Fibroblast of skin of scalp (primary cell): Measurements from ENCODE around the gene DOCK11.

Experiments used
- DNase-seq: peaks from one replicate; pipeline ENCODE4 v3.0.0-alpha.2; 2013

DOCK11 gene

DNA sequence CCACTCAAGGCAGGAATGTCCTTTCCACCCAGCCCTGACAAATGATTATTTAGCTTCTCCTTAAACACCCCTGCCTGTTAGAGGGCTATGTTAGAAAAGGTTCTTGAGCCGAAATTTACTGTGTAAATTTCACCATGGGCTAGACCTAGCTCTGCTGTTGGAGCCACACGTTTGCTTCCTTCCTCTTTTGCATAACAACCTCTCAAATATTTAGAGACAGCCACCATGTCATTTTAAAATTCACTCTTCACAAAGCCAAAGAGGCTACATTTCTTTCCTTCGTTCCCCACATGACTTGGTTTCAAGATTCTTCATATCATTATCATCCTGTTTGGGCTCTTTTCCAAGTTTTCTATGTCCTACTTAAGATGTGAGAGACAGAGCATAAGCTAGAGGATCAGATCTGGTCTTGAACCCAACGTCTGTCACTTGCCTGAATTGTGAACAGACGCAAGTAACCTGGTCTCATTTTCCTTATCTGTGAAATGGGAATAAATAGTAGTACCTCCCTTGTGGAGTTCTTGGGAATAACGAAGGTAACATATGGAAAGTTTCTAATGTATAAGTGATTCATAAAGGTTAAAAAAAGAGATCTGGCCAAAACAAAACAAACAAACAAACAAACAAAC is 6.7 kb downstream of the DOCK11 start:
- no peak for DNase-seq

- DNase-seq, result no peak
These were observed 7.8 kb downstream of the DOCK11 start for GRCh38 chrX:118503260-118504041.

- DNase-seq, result no peak
These were observed 9.0 kb downstream of the DOCK11 start for GRCh38 chrX:118504581-118504980.

- no peak for DNase-seq
These were observed 11.3 kb downstream of the DOCK11 start for GRCh38 chrX:118506805-118507480.

DNA sequence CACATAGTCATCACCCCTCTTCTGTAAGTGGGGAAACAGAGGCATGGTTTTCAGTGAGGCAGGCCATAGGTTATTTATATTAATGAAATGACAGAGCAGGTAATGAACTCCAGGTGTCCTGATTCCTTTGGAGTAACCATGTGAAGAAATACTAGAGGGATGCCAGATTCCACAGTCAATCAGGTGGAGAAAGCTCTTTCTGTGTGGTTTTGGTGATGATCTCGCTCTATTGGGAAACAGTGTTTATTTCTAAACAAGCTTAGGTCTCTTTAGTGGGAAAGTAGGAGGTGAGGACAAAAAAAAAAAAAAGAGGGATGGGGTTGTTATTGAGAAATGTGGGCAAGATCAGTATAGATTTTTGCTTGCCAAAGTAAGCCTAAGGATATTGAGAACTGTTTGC is 12.2 kb downstream of the DOCK11 start:
- DNase-seq, result no peak

DNA sequence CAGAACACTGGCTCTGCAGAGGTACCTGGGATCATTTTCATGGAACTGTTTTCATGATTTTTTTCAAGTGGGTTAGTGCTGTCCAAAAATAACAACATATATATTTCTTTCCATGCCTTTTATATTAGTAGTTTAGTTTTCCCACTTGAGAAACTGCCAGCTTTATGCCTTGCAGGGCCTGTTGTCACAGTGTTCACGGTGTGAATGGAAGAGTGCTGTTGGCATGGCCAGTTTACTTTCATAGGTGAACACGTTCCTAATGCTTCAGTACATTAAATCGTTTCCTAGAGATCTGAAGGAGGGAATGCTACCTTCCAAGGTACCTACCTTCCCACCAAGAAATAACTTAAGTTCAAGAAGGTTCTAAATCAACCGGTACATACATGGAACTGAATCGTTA is 12.6 kb downstream of the DOCK11 start:
- DNase-seq, result no peak

- DNase-seq, result no peak
These were observed 13.0 kb downstream of the DOCK11 start for GRCh38 chrX:118508635-118509034.

GRCh38 chrX:118510111-118510510 is 14.5 kb downstream of the DOCK11 start:
- DNase-seq, result no peak

- peak; percentile 45 for DNase-seq
These were observed 17.7 kb downstream of the DOCK11 start for GRCh38 chrX:118513120-118513898.

DNA sequence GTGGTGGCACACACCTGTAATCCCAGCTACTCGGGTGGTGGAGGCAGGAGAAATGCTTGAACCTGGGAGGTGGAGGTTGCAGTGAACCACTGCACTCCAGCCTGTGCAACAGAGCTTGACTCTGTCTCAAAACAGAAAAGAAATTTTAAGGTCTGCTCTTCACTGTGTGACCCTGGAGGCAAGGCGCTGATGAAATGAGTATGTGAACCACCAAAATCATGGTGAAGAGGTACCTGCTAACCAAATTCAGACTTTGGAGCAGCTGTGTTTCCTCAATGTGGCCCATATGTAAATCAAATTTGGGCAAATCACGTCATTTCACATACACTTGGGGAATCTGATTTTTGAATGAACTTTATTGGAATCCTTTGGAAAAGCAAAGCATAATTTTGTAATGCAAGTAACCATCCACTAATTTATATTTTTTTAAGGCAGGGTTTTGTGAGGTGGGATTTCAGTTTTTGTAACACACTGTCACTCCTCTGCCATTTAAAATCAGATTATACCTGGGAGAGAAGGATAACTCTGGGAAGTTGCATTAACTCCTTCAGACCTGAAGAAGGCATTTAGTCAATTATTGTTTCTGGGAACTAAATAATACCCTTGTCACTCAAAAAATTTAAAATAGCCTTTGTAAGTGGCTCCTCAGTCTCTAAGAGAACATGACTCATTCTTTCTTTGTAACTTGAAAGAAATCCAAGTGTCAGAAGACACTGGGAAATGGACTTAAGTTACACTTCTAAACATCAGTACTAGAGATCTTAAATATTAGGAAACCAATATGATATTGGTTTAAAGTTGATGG is 24.0 kb downstream of the DOCK11 start:
- peak; percentile 67 for DNase-seq

GRCh38 chrX:118520216-118521206 is 24.9 kb downstream of the DOCK11 start:
- peak; percentile 85 for DNase-seq

DNA sequence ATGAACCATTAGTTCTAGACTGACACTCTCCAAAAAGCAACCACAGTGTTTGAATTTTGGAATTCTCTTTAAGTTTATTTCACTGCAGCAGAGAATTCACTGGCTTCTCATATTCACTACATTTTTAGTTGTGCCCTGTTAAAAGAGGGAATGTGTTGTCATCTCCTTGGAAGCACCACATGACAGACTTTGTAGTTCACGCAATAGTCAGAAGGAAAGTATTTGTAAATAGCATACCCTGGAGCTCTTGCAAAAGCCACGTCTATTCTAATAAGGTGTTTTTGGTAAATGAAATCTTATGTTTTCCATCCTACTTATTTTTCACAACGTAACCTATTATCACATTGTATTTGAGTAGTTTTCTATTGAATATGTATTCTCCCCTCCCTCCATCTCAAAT is 25.8 kb downstream of the DOCK11 start:
- DNase-seq, result peak; percentile 53

DNA sequence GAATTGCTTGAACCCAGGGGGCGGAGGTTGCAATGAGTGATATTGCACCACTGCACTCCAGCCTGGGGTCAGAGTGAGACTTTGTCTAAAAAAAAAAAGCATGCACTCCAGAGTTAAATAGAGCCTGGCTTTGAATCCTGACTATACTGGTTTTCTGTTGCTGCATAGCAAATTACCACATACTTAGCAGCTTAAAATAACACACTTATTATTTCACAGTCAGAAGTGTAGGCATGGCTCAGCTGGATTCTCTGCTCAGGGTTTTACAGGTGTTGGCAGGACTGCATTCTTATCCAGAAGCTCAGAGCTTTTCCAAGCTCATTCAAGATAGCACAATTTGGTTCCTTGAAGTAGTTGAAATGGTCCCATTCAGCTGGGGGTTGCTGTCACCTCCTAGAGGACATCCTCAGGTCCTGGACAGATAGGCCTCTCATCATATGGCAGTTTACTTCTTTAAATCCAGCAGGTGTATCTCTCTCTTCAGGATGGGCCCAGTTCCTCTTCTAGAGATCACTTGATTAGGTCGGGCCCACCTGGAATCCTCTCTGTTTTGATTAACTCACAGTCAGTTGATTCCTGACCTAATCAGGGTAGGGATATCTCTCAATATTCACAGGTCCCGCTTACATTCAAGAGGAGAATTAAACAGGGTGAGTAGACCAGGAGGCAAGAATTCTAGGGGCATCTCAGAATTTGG is 26.8 kb downstream of the DOCK11 start:
- no peak for DNase-seq

DNA sequence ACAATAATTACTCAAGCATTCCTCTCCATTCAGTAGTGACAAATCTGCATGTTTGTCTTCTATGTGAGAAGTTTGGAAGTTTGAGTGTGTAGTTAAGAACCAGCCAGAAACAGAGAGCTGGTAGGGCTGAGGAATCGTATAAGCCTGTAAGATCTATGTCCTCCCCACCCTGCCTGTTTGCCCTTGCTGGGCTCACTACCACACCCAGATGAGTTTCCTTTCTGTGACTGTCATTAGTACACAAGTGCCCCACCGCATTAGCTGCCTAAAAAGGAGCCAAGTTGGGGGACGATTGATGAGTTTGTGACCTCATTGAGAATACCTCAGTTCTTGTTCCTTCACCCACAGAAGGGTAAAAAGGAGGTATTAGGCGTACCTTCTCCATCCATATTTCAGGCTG is 28.3 kb downstream of the DOCK11 start:
- no peak for DNase-seq

- DNase-seq, result no peak
These were observed 28.7 kb downstream of the DOCK11 start for GRCh38 chrX:118524344-118524743.

DNA sequence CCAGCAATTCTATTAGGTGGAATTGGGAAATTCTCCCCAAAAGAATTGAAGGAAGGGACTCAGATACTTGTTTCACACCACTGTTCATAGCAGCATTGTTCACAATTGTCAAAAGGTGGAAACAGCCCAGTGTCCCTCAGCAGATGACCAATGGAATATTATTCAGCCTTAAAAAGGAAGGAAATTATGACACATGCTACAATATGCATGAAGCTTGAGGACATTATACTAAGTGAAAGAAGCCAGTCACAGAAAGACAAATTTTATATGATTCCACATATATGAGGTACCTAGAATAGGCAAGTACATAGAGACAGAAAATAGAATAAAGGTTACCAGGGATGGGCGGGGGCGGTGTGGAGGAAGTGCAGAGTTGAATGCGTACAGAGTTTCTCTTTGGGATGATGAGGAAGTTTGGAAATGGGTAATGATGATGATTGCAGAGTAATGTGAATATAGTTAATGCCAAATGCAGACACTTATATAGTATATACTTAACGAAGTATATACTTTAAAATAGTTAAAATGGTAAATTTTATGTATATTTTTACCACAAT is 29.6 kb downstream of the DOCK11 start:
- no peak for DNase-seq

DNA sequence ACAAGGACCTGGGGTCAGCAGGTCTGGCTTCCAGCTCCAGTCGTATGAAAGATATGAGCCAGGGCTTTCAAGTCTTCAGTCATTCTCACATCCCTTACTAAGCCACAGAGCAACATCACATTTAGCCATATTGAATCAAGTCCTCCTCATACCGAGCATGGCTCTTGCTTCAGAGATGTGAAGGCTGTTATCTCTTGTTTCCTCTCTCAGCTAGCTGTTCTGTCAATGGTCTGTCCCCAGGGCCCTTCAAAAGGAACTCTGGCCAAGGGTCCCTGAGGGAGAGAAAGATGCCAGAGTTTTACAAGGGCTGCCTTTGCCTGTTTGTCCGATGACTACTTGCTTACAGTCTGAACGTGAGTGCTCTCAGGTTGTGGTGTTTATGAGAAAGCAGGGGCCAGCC is 30.5 kb downstream of the DOCK11 start:
- no peak for DNase-seq

GRCh38 chrX:118528071-118528737 is 32.6 kb downstream of the DOCK11 start:
- DNase-seq, result no peak

GRCh38 chrX:118530219-118530911 is 34.8 kb downstream of the DOCK11 start:
- DNase-seq, result peak; percentile 61
